NCI-H510A (cell line): ENCODE data around the gene ITGB1.
"Not testable (repeated sequence)": the region's sequence is repeated elsewhere in the genome, so short reads cannot be mapped to it uniquely, and the experiment has no call there.

ENCODE experiments used
- DNase-seq: peaks from one replicate; lab custom pipeline; 2025; lab: John Stamatoyannopoulos, UW

Gene ITGB1

DNA sequence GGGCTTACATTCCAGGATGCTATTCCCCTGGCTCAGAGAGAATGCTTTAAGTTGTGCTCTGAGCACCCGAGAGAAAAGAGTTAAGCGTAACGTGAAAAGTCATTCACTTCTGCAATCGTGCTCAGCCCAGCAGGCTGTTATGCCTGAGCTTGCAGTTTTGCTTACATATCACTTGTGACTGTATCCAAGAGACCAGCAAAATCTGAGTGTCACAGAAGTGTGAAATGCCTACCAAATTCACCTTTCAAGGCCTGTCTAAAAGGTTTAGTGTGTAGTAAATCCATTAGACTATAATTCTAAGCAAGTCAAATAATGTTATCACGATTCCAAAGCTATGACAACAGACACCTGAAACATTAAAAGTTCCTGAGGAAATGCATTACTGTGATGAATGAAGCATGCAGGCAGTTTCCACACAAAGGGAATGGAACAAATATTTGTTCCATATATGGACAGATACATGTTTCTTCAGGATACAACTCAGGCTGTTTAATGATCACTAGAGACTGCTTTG lies 20.1 kb downstream of the ITGB1 start:
- DNase-seq: no peak

DNA sequence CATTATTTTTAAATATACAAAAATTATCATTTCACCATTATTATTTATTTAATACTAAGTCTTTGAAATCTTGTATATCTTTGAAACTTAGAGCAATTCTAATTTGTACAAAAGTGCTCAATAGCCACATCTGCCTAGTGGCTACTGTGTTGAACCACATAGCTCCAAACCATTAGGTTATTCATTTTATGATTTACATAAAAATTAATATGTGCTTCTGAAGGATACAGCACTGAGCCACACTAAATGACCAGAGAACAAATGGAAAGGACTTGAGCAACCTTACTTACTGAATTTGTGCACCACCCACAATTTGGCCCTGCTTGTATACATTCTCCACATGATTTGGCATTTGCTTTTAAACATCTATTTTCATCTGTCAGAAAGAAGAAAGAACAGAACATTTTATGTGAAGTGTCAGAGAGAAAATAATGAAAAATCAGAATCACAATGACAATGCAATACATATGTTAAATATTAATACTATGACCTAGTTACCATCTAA lies 25.8 kb downstream of the ITGB1 start:
- DNase-seq: no peak

- DNase-seq: no peak
Observed at GRCh38 chr10:32931593-32931992, 26.4 kb downstream of the ITGB1 start.

GRCh38 chr10:32930036-32930435 lies 28.0 kb downstream of the ITGB1 start:
- DNase-seq: no peak

DNA sequence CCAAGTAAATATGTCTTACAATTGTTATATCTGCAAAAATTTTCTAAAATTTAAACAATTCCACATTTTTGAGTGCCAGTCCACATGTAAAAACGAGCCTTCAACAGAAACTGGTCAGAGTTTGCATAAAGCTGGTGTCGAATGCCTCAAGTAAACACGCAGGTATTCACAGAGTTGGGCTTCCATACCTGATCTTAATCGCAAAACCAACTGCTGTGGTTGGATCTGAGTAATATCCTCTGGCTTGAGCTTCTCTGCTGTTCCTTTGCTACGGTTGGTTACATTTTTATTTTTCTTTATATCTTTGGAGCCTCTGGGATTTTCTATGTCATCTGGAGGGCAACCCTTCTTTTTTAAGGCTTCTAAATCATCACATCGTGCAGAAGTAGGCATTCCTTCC lies 28.4 kb downstream of the ITGB1 start:
- no peak for DNase-seq

DNA sequence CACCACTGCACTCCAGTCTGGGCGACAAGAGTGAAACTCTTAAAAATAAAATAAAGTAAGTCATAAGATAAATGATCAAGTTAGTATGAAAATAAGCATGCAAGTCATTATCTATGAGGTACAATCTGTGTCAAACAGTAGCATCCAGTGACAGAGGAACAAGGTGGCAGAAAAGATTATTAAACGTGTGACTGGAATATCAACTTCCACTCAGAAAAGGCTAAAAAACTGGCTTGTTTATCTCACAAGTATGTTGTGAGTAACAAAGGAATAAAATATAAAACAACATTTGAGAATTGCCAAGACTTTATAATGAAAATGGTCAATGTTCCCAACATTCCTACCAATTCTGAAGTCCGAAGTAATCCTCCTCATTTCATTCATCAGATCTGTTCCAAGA lies 30.3 kb downstream of the ITGB1 start:
- DNase-seq: no peak

GRCh38 chr10:32923849-32924248 lies 34.2 kb downstream of the ITGB1 start:
- DNase-seq: no peak

GRCh38 chr10:32923134-32923533 lies 34.9 kb downstream of the ITGB1 start:
- no peak for DNase-seq

DNA sequence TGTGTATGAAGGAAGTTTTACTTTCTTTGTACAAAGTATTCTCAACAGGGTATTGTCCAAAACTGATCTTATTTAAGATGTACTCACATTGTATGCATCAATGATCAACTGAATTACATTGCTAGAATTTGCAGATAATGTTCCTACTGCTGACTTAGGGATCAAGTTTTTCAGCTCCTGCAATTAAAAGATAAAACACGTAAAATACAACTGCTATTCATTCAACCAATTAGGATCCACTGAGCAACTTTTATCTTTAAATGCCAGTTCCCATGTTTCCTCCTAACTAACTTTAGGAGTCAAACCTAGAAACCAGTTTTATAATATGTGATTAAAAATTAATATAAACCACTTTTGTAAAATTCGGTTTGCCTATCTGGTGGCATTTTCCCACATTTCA lies 35.9 kb downstream of the ITGB1 start:
- no peak for DNase-seq

DNA sequence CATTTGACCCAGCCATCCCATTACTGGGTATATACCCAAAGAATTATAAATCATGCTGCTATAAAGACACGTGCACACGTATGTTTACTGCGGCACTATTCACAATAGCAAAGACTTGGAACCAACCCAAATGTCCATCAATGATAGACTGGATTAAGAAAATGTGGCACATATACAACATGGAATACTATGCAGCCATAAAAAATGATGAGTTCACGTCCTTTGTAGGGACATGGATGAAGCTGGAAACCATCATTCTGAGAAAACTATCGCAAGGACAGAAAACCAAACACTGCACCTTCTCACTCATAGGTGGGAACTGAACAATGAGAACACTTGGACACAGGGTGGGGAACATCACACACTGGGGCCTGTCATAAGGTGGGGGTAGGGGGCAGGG lies 40.2 kb downstream of the ITGB1 start:
- not testable (repeated sequence) for DNase-seq

DNA sequence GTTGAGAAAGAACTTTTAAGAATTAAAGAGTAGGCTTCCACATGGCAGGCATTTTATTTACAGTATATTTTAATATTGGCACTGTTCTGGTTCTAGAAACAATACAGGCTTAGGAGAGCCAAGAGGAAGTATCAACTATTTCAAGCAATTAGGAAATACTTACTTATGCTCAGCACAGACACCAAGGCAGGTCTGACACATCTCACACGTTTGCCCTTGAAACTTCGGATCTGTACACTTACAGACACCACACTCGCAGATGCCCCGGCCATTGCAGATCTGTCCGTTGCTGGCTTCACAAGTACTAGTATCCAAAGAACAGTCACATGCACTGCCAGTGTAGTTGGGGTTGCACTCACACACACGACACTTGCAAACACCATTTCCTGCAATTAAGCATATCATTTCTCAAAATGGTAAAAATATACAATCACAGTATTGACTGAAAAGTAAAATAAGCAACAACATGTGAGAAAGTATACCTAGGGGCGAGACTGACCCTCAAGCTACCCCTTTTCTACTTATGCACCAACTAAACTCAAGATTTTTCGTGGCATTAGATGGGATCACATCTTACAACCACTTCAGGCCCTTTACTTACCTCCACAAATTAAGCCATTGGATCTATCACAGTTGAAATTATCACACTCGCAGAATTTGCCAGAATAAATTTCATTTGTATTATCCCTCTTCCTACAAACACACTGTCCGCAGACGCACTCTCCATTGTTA lies 46.6 kb downstream of the ITGB1 start:
- no peak for DNase-seq

- not testable (repeated sequence) for DNase-seq
Observed at GRCh38 chr10:32909970-32910369, 48.1 kb downstream of the ITGB1 start.

DNA sequence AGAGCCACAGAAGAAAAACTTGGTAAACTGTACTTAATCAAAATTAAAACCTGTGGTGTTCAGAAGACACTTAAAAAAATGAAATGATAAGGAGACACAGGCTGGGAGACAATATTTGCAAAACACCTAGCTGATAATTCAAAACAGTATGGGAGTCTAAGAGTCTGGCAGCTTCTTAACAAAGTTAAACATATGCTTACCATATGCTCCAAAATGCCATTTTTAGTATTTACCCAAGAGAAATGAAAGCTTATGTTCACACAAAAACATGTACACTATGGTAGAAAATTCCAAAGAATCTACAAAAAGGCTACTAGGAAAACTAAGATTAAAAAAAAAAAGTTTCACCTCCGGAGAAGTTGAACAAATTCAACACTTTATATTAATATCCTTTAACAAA lies 48.6 kb downstream of the ITGB1 start:
- DNase-seq: no peak

GRCh38 chr10:32906595-32906994 lies 51.4 kb downstream of the ITGB1 start:
- DNase-seq: no peak

- no peak for DNase-seq
Observed at GRCh38 chr10:32905466-32905865, 52.6 kb downstream of the ITGB1 start.

- no peak for DNase-seq
Observed at GRCh38 chr10:32901815-32902214, 56.2 kb downstream of the ITGB1 start.

- DNase-seq: not testable (repeated sequence)
Observed at GRCh38 chr10:32895200-32895968, 62.6 kb downstream of the ITGB1 start.

DNA sequence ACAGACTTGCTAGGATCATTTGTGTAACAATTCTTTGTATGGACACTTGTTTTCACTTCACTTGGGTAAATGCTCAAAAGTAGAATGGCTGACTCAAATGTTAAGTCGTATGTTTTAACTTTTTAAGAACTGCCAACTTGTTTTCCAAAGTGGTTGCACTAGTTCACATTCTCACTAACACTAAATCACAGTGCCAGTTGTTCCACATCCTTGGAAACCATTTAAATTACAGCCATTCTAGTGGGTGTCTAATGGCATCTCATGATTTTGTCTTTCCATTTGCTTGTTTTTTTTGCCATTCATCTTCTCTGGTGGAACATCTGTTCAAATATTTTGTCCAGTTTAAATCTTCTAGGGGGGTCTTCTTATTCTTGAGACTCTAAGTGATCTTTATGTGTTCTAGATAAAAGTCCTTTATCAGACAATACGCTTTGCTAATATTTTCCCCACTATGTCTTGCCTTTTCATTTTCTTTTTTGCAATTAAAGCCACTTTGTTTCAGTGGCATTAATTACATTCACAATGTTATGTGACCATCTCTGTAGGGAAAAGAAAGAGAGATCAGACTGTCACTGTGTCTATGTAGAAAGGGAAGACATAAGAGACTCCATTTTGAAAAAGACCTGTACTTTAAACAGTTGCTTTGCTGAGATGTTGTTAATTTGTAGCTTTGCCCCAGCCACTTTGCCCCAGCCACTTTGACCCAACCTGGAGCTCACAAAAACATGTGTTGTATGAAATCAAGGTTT lies 63.9 kb downstream of the ITGB1 start:
- no peak for DNase-seq

GRCh38 chr10:32893434-32893833 lies 64.6 kb downstream of the ITGB1 start:
- DNase-seq: no peak

DNA sequence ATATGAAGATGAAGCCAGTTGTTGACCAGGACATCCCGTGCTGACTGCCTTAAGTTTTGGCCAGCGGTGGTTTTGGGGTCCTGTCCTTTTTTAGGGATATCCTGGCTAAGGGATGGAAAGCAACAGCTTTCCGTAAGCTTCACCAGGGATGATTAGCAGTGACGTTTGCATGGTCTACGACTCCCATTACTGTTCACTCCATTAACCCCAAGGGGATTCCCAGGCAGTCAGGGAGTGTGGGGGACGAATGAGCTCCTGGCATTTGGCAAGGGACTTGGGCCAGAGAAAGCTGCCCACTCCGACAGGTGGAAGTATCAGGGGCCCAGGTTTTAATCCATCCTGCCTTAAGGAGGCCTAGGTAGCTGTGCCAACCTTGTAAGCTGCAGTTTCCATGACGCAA lies 66.8 kb downstream of the ITGB1 start:
- DNase-seq: no peak

DNA sequence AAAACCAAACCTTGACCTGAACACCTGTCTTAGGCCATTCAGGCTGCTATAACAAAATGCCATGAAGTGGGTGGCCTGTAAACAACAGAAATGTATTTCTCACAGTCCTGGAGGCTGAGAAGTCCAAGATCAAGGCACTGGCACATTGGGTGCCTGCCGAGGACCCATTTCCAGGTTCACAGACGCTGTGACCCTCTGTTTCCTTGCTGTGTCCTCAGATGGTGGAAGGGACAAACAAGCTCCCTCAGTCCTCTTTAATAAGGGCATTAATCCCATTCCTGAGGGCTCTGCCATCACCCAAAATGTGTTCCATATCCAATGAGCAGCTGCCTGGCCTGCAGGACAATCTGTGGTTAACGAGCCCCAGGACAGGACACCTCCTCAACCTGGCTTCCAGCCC lies 67.6 kb downstream of the ITGB1 start:
- no peak for DNase-seq

DNA sequence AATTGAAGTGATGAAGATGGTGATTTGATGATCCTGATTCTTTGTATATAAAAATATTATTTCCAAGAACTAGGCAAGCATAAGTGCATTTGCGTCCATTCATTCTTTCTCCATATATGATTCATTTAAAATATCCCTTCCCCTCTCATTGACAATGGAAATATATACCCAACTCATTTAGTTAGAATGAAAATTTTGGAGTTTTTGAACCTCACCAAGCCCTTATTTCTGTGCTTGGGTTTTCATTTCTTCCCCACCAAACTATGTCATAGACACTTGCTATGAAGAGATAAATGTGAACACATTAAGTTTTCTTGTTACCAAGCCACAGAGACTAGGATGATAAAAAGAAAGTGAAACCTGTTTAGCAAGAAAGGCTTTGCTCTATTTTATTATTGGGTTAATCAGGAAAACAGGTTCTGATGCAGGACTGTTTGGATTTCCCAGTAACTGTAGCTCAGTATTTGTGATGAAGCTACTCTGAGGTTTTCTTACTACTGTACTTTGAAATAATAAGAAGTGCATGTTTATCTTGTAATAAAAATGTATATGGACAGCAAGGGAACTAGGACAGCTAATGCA lies 68.3 kb downstream of the ITGB1 start:
- no peak for DNase-seq
